Memory B cell (primary cell): ENCODE results near the gene TLR8.
A peak's percentile ranks its signal among the peaks of the same experiment; 100 is the strongest.

Experiments
- ATAC-seq: fragments of 150-1000 bp; cut with Tn5 transposase; 2 replicates; pipeline ENCODE4 v1.10.0; 2021; ENCODE audit warnings: low read depth, mild to moderate bottlenecking, moderate library complexity
- DNase-seq, 2 donors: peaks; one replicate each; pipeline ENCODE4 v3.0.0; 2022; ENCODE audit warnings: low spot score in 2 of 2
- H3K27ac Mint-ChIP-seq: one replicate; pipeline ENCODE4 v1.8.0; 2022; ENCODE audit warnings: mild to moderate bottlenecking, moderate library complexity, mixed read lengths
- H3K27me3 Mint-ChIP-seq: one replicate; pipeline ENCODE4 v1.8.0; 2022; ENCODE audit warnings: mixed read lengths
- H3K36me3 Mint-ChIP-seq: one replicate; pipeline ENCODE4 v1.8.0; 2022; ENCODE audit warnings: mild to moderate bottlenecking, mixed read lengths
- H3K4me1 Mint-ChIP-seq: one replicate; pipeline ENCODE4 v1.8.0; 2022; ENCODE audit warnings: mixed read lengths
- H3K4me3 Mint-ChIP-seq: one replicate; pipeline ENCODE4 v1.8.0; 2022; ENCODE audit warnings: mild to moderate bottlenecking, moderate library complexity, mixed read lengths
- H3K9me3 Mint-ChIP-seq: one replicate; pipeline ENCODE4 v1.8.0; 2022; ENCODE audit warnings: mixed read lengths

The TLR8 gene

DNA sequence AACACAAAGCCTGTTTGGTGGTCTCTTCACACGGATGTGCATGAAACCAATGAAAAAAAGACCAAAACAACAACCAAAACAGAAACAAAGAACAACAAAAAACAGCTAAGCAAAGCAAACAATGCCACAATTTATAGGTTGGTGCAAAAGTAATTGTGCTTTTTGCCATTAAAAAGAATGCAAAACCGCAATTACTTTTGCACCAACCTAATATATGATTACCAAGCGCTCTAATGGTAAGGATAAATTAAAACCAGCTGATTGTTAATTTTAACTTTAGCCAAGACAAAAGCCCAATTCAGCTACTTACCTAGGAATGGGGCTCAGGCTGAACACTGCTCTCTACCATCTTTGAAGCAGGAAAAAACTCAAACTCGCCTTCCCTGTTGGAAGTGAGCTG lies 39.1 kb downstream of the TLR8 start:
- Mint-ChIP-seq H3K4me3 (no peak overlapping the region), H3K4me1 (peaks cover 19% of the 10 kb centered on the region), H3K27ac (no peak overlapping the region), H3K27me3 (no peaks in the 10 kb centered on the region), H3K9me3 (peaks cover 3% of the 10 kb centered on the region), H3K36me3 (no peaks in the 10 kb centered on the region)
- ATAC-seq (no peak), DNase-seq (no peak)

- H3K9me3 Mint-ChIP-seq = no peaks in the 10 kb centered on the region
- ATAC-seq (no peak), DNase-seq (no peak)
- no peaks in the 10 kb centered on the region for H3K36me3 Mint-ChIP-seq
- no peak overlapping the region for H3K4me3 Mint-ChIP-seq
- H3K27ac Mint-ChIP-seq = no peak overlapping the region
- no peaks in the 10 kb centered on the region for H3K27me3 Mint-ChIP-seq
- H3K4me1 Mint-ChIP-seq = peaks cover 23% of the 10 kb centered on the region
Measured at GRCh38 chrX:12946406-12946805, 40.0 kb downstream of the TLR8 start.

GRCh38 chrX:12946838-12947544 lies 40.6 kb downstream of the TLR8 start:
- no peaks in the 10 kb centered on the region for H3K36me3 Mint-ChIP-seq
- ATAC-seq (peak; percentile 16), DNase-seq (peak; percentile 69 to 85)
- no peaks in the 10 kb centered on the region for H3K9me3 Mint-ChIP-seq
- H3K4me3 Mint-ChIP-seq = no peak overlapping the region
- H3K4me1 Mint-ChIP-seq = peaks cover 23% of the 10 kb centered on the region
- peak overlapping the region; percentile 97 for H3K27ac Mint-ChIP-seq
- no peaks in the 10 kb centered on the region for H3K27me3 Mint-ChIP-seq

GRCh38 chrX:12947545-12948235 lies 41.3 kb downstream of the TLR8 start:
- H3K36me3 Mint-ChIP-seq = no peaks in the 10 kb centered on the region
- H3K27ac Mint-ChIP-seq = peak overlapping the region; percentile 97
- peaks cover 23% of the 10 kb centered on the region for H3K4me1 Mint-ChIP-seq
- no peak for ATAC-seq
- DNase-seq = no peak
- H3K4me3 Mint-ChIP-seq = peak overlapping the region; percentile 5
- H3K27me3 Mint-ChIP-seq = no peaks in the 10 kb centered on the region
- H3K9me3 Mint-ChIP-seq = no peaks in the 10 kb centered on the region

DNA sequence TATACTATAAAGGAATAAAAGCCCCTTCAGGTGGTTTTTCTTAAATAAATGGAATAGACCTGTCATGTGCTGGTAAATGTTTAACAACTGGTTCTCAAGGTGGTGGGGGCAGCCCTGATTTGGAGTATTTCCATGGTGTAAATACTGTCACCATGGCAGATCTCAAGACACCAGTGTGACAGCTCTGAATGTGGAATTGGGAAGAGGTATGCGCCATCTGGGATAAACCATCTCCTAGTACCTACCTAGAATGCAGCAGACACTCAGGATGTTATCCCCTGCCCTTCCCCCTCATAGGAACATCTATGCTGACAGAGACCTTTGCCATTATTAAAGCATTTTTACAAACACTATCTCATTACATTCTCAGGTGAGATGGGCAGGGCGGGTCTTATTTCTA lies 42.1 kb downstream of the TLR8 start:
- Mint-ChIP-seq H3K27me3 (no peaks in the 10 kb centered on the region), H3K9me3 (no peaks in the 10 kb centered on the region), H3K4me1 (peaks cover 23% of the 10 kb centered on the region), H3K4me3 (peak overlapping the region; percentile 27), H3K36me3 (no peaks in the 10 kb centered on the region), H3K27ac (peak overlapping the region; percentile 97)
- DNase-seq = no peak
- no peak for ATAC-seq

GRCh38 chrX:12949205-12949926 lies 42.9 kb downstream of the TLR8 start:
- Mint-ChIP-seq H3K9me3 (no peaks in the 10 kb centered on the region), H3K4me1 (peaks cover 23% of the 10 kb centered on the region), H3K36me3 (no peaks in the 10 kb centered on the region), H3K27ac (peak overlapping the region; percentile 97), H3K27me3 (no peaks in the 10 kb centered on the region), H3K4me3 (peak overlapping the region; percentile 82)
- no peak for DNase-seq
- no peak for ATAC-seq

- peaks cover 25% of the 10 kb centered on the region for H3K4me1 Mint-ChIP-seq
- peak; percentile 78 for ATAC-seq
Measured at GRCh38 chrX:12949927-12950656, 43.7 kb downstream of the TLR8 start.

DNA sequence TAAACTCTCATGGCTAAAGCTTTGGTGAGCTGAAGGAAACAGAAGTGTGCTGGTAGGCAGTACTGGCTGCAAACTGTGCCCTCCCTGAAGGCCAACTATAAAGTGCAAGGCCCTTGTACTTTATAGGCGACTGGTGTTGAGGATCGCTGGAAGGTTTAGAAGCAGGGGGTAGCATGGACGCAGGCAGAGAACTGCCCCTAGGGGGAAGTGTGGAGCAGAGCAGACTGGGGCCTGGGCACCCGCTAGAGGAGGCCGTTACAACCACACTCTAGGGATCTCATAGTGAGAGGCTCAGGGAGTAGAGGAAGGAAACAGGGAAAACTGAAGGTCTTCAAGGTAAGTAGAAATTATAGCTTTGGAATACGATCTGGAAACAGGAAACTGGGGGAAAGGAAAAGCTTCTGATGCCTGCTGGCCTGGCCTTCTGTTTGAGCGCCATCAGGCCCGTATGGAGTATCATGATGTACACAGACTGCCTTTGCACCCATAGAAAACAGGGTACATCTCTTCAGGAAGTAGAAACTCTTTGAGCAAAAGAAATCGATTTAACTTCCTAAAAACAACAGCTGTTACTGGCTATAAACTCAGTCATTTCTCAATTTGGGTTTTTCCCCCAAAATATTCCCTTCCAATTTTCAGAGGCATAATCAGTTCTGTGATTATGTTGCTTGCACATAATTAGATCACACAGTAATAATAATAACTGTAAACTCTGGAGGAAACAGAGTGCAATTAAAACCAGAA lies 44.6 kb downstream of the TLR8 start:
- Mint-ChIP-seq H3K9me3 (no peaks in the 10 kb centered on the region), H3K36me3 (no peaks in the 10 kb centered on the region), H3K4me1 (peaks cover 27% of the 10 kb centered on the region), H3K27me3 (no peaks in the 10 kb centered on the region), H3K27ac (peak overlapping the region; percentile 97), H3K4me3 (peak overlapping the region; percentile 82)
- DNase-seq (peak; percentile 51 to 60), ATAC-seq (peak; percentile 61)

More at GRCh38 chrX:12949927-12950656, 43.7 kb downstream of the TLR8 start:
- H3K4me3 Mint-ChIP-seq = peak overlapping the region; percentile 82
- H3K27ac Mint-ChIP-seq = peak overlapping the region; percentile 97
- H3K9me3 Mint-ChIP-seq = no peaks in the 10 kb centered on the region
- no peaks in the 10 kb centered on the region for H3K27me3 Mint-ChIP-seq
- no peaks in the 10 kb centered on the region for H3K36me3 Mint-ChIP-seq
- peak; percentile 74 to 84 for DNase-seq

GRCh38 chrX:12951595-12951975 lies 45.2 kb downstream of the TLR8 start:
- Mint-ChIP-seq H3K27me3 (no peaks in the 10 kb centered on the region), H3K27ac (peak overlapping the region; percentile 97), H3K9me3 (no peaks in the 10 kb centered on the region), H3K4me3 (peak overlapping the region; percentile 82), H3K36me3 (no peaks in the 10 kb centered on the region), H3K4me1 (peaks cover 29% of the 10 kb centered on the region)
- ATAC-seq (peak; percentile 10), DNase-seq (no peak)

GRCh38 chrX:12953420-12953819 lies 47.0 kb downstream of the TLR8 start:
- Mint-ChIP-seq H3K4me1 (peaks cover 34% of the 10 kb centered on the region), H3K27me3 (no peaks in the 10 kb centered on the region), H3K36me3 (no peaks in the 10 kb centered on the region), H3K27ac (peak overlapping the region; percentile 97), H3K9me3 (no peaks in the 10 kb centered on the region), H3K4me3 (no peak overlapping the region)
- DNase-seq (no peak), ATAC-seq (no peak)

- Mint-ChIP-seq H3K4me3 (peak overlapping the region; percentile 76), H3K4me1 (peaks cover 28% of the 10 kb centered on the region), H3K27me3 (no peaks in the 10 kb centered on the region), H3K9me3 (no peaks in the 10 kb centered on the region), H3K27ac (peak overlapping the region; percentile 97), H3K36me3 (no peaks in the 10 kb centered on the region)
- DNase-seq = no peak
- no peak for ATAC-seq
Measured at GRCh38 chrX:12954376-12954775, 48.0 kb downstream of the TLR8 start.

DNA sequence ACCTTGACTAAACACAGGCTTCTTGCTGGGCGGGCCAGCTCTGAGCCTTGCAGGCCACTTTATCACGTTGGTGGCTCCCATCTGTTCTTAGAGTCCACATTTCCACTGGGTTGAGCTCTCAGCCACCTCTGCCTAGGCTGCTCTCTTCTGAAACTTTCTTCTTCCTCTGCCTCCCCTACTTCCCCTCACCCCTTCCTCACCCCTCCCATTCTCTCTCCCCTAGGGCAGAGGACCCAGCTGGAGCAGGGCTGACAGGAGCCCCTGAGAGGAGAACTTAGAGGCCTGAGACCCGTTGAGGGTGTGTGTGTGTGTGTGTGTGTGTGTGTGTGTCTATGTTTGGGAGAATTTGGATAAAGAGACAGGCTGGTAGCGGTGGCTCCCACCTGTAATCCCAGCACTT lies 48.6 kb downstream of the TLR8 start:
- peak overlapping the region; percentile 76 for H3K4me3 Mint-ChIP-seq
- H3K36me3 Mint-ChIP-seq = no peaks in the 10 kb centered on the region
- no peak for ATAC-seq

More for the DNA sequence above, 48.6 kb downstream of the TLR8 start:
- Mint-ChIP-seq H3K27me3 (no peaks in the 10 kb centered on the region), H3K4me1 (peaks cover 28% of the 10 kb centered on the region), H3K27ac (peak overlapping the region; percentile 97), H3K9me3 (no peaks in the 10 kb centered on the region)
- DNase-seq = no peak
